Mucosa of descending colon (tissue), 3 donors: Measurements from ENCODE around the gene TLE4. TPM values are rescaled to one million over a fixed set of nuclear protein-coding genes. Genes with fewer than 3 reads are reported as not detected.
"Not testable (repeated sequence)": the region's sequence is repeated elsewhere in the genome, so short reads cannot be mapped to it uniquely, and the experiment has no call there.

Experiments used
- ATAC-seq: fragments of 200-7000 bp; cut with Tn5 transposase; one replicate; pipeline ENCODE4 v1.9.1; 2020; ENCODE audit warnings: mild to moderate bottlenecking, moderate library complexity
- DNase-seq, 3 donors: peaks; one replicate each; pipeline ENCODE4 v3.0.0-alpha.2; 2020
- H3K36me3 ChIP-seq: fragments of 200-600 bp; one replicate; pipeline ENCODE4 v1.8.0; 2021; ENCODE audit warnings: low read depth, mild to moderate bottlenecking
- H3K4me1 ChIP-seq: fragments of 200-600 bp; one replicate; pipeline ENCODE4 v1.8.0; 2021; ENCODE audit warnings: low read depth, mild to moderate bottlenecking
- H3K4me3 ChIP-seq: fragments of 200-600 bp; one replicate; pipeline ENCODE4 v1.8.0; 2021; ENCODE audit warnings: mild to moderate bottlenecking
- H3K9me3 ChIP-seq: fragments of 200-600 bp; one replicate; pipeline ENCODE4 v1.8.0; 2021; ENCODE audit warnings: mild to moderate bottlenecking
- CTCF ChIP-seq: fragments of 200-600 bp; IDR thresholded peaks from one replicate; pipeline ENCODE4 v1.8.0; 2022; ENCODE audit warnings: antibody characterized with exemption, mild to moderate bottlenecking
- intact Hi-C, 2 donors: fragments of 100-400 bp; cut with DNase I in 1 of 2; cut with micrococcal nuclease in 1 of 2; formaldehyde crosslinking; loops; one replicate each; pipeline versions ENCODE4 v1.11.0 to v1.11.1; 2022; cut with DNase I, micrococcal nuclease
- total RNA-seq, 3 donors: library from RNA; stranded (reverse); fragmentation: NEBNext Ultra II Directional in 2 of 3; extraction: Animal tissue kit (Norgen Biotek cat#: 25700) in 2 of 3; gene quantifications; one replicate each; pipeline versions ENCODE4 v1.2.1 to v1.2.4, GENCODE V29; 2021 to 2023
- donor health status: DM: no; HTN: no; CAD: no; lungs with moderate emphysema.
- donor health status: DM: no; HTN: no; CAD: no.
- donor health status: DM: no; HTN: yes; CAD: no.

The TLE4 gene
- total RNA-seq, 3 donors from 2014 or later = 23.9 to 38.4 (median 29.8) TPM

GRCh38 chr9:79652598-79652997, 80.8 kb downstream of the TLE4 start:
- no peaks in the 10 kb centered on the region for H3K9me3 ChIP-seq
- ATAC-seq (no peak), DNase-seq (no peak)
- intact Hi-C loops = no loop called here
- H3K4me1 ChIP-seq = no peaks in the 10 kb centered on the region
- H3K36me3 ChIP-seq = no peaks in the 10 kb centered on the region
- no peak for TF ChIP-seq CTCF
- no peak overlapping the region for H3K4me3 ChIP-seq

- H3K9me3 ChIP-seq, DNase-seq, H3K4me1 ChIP-seq, H3K36me3 ChIP-seq, H3K4me3 ChIP-seq, intact Hi-C loops, ATAC-seq: not testable (repeated sequence)
These were observed 83.0 kb downstream of the TLE4 start for GRCh38 chr9:79654591-79655382.

- Histone ChIP-seq H3K4me1 (no peaks in the 10 kb centered on the region), H3K36me3 (no peaks in the 10 kb centered on the region), H3K9me3 (no peaks in the 10 kb centered on the region), H3K4me3 (no peak overlapping the region)
- ATAC-seq (no peak), DNase-seq (no peak)
- TF ChIP-seq CTCF = no peak
- intact Hi-C loops = no loop called here
These were observed 83.8 kb downstream of the TLE4 start for GRCh38 chr9:79655551-79655950.

GRCh38 chr9:79656169-79656568, 84.4 kb downstream of the TLE4 start:
- intact Hi-C loops = no loop called here
- TF ChIP-seq CTCF = no peak
- Histone ChIP-seq H3K4me3 (no peak overlapping the region), H3K4me1 (no peaks in the 10 kb centered on the region), H3K9me3 (no peaks in the 10 kb centered on the region), H3K36me3 (no peaks in the 10 kb centered on the region)
- DNase-seq (no peak), ATAC-seq (no peak)

- H3K4me1 ChIP-seq = no peaks in the 10 kb centered on the region
- H3K9me3 ChIP-seq = no peaks in the 10 kb centered on the region
- no peak overlapping the region for H3K4me3 ChIP-seq
- DNase-seq (no peak), ATAC-seq (no peak)
- H3K36me3 ChIP-seq = no peaks in the 10 kb centered on the region
- intact Hi-C loops = no loop called here
- no peak for TF ChIP-seq CTCF
These were observed 86.1 kb downstream of the TLE4 start for GRCh38 chr9:79657891-79658290.

GRCh38 chr9:79658926-79659325, 87.2 kb downstream of the TLE4 start:
- intact Hi-C loops = no loop called here
- Histone ChIP-seq H3K9me3 (no peaks in the 10 kb centered on the region), H3K4me3 (no peak overlapping the region), H3K4me1 (no peaks in the 10 kb centered on the region), H3K36me3 (no peaks in the 10 kb centered on the region)
- TF ChIP-seq CTCF = no peak
- ATAC-seq (no peak), DNase-seq (no peak)
